OCI-LY1 (cell line): ENCODE data around the gene PNMA8C.

Experiments used
- H2AFZ ChIP-seq: fragments of 200-600 bp; sonication (generic), shearing (Covaris generic); 2 replicates; pipeline ENCODE4 v1.6.0; 2014; ENCODE audit warnings: antibody characterized with exemption, mild to moderate bottlenecking, low read length
- H3F3A ChIP-seq: fragments of 200-600 bp; sonication (generic), shearing (Covaris generic); 2 replicates; pipeline ENCODE4 v1.6.0; 2014; ENCODE audit warnings: mild to moderate bottlenecking, antibody characterized with exemption, low read length, moderate library complexity; ENCODE audit not compliant: insufficient read depth
- H3K27ac ChIP-seq: fragments of 200-600 bp; sonication (generic); 2 replicates; pipeline ENCODE4 v1.5.1; 2014; ENCODE audit warnings: low read length, mixed run types, mild to moderate bottlenecking, low read depth; ENCODE audit not compliant: poor library complexity, severe bottlenecking
- H3K27me3 ChIP-seq: fragments of 200-600 bp; sonication (generic); 2 replicates; pipeline ENCODE4 v1.6.0; 2014; ENCODE audit warnings: antibody characterized with exemption, mild to moderate bottlenecking, low read length, moderate library complexity; ENCODE audit not compliant: insufficient read depth
- H3K36me3 ChIP-seq: fragments of 200-600 bp; sonication (generic); 2 replicates; pipeline ENCODE4 v1.6.1; 2014; ENCODE audit warnings: mild to moderate bottlenecking, antibody characterized with exemption, low read length, moderate library complexity, mixed read lengths; ENCODE audit not compliant: insufficient read depth
- H3K4me1 ChIP-seq: fragments of 200-600 bp; sonication (generic); 2 replicates; pipeline ENCODE4 v1.5.1; 2014; ENCODE audit warnings: mild to moderate bottlenecking, low read length, moderate library complexity; ENCODE audit not compliant: insufficient read depth, severe bottlenecking
- H3K4me2 ChIP-seq: fragments of 200-600 bp; sonication (generic), shearing (Covaris generic); 2 replicates; pipeline ENCODE4 v1.6.1; 2014; ENCODE audit warnings: low read length
- H3K4me3 ChIP-seq: fragments of 200-600 bp; sonication (generic); 2 replicates; pipeline ENCODE4 v1.5.1; 2014; ENCODE audit warnings: low read length, low read depth, mild to moderate bottlenecking, mixed read lengths; ENCODE audit not compliant: poor library complexity, severe bottlenecking
- H3K79me2 ChIP-seq: fragments of 200-600 bp; shearing (Covaris generic); 2 replicates; pipeline ENCODE4 v1.6.1; 2016; ENCODE audit warnings: mixed run types, low read length, mixed read lengths; ENCODE audit not compliant: insufficient read depth
- H3K9ac ChIP-seq: fragments of 200-600 bp; sonication (generic), shearing (Covaris generic); 2 replicates; pipeline ENCODE4 v1.6.1; 2014; ENCODE audit warnings: mild to moderate bottlenecking, low read length, mixed read lengths
- H3K9me2 ChIP-seq: fragments of 200-600 bp; sonication (generic), shearing (Covaris generic); 2 replicates; pipeline ENCODE4 v1.6.1; 2014; ENCODE audit warnings: low read depth, mild to moderate bottlenecking, low read length, mixed read lengths
- H3K9me3 ChIP-seq: fragments of 200-600 bp; shearing (Covaris generic); 2 replicates; pipeline ENCODE4 v1.6.1; 2014; ENCODE audit warnings: low read length, mixed read lengths
- H4K20me1 ChIP-seq: fragments of 200-600 bp; sonication (generic), shearing (Covaris generic); 2 replicates; pipeline ENCODE4 v1.6.0; 2016; ENCODE audit warnings: mild to moderate bottlenecking, low read length; ENCODE audit not compliant: insufficient read depth
- CTCF ChIP-seq: fragments of 200-600 bp; sonication (generic), shearing (Covaris generic); IDR thresholded peaks from 2 replicates; pipeline ENCODE4 v1.5.1; 2017; ENCODE audit warnings: mild to moderate bottlenecking, antibody characterized with exemption, low read length, moderate library complexity, mixed read lengths
- EZH2 ChIP-seq: fragments of 200-600 bp; sonication (generic), shearing (Covaris generic); IDR thresholded peaks from 2 replicates; pipeline ENCODE4 v1.8.0; 2017; ENCODE audit warnings: borderline replicate concordance, mixed run types, mild to moderate bottlenecking, antibody characterized with exemption, low read length, moderate library complexity, mixed read lengths

The PNMA8C gene

GRCh38 chr19:46392252-46392801 lies 36.4 kb downstream of the PNMA8C start:
- Histone ChIP-seq H3K79me2 (no peaks in the 10 kb centered on the region), H3K9me3 (no peaks in the 10 kb centered on the region), H3K27ac (no peak overlapping the region), H4K20me1 (no peaks in the 10 kb centered on the region), H3K36me3 (peaks cover 56% of the 10 kb centered on the region), H3F3A (no peaks in the 10 kb centered on the region), H2AFZ (no peak overlapping the region), H3K9me2 (no peaks in the 10 kb centered on the region), H3K4me3 (no peak overlapping the region), H3K4me2 (no peak overlapping the region), H3K4me1 (no peaks in the 10 kb centered on the region), H3K27me3 (no peaks in the 10 kb centered on the region), H3K9ac (no peak overlapping the region)
- TF ChIP-seq CTCF (no peak), EZH2 (no peak)

- no peaks in the 10 kb centered on the region for H3K4me1 ChIP-seq
- H4K20me1 ChIP-seq: no peaks in the 10 kb centered on the region
- H3K36me3 ChIP-seq: peaks cover 63% of the 10 kb centered on the region
- no peak overlapping the region for H3K9ac ChIP-seq
- TF ChIP-seq CTCF (no peak), EZH2 (no peak)
- no peak overlapping the region for H3K27ac ChIP-seq
- H3F3A ChIP-seq: no peaks in the 10 kb centered on the region
- no peaks in the 10 kb centered on the region for H3K9me3 ChIP-seq
- H3K27me3 ChIP-seq: no peaks in the 10 kb centered on the region
- no peak overlapping the region for H3K4me2 ChIP-seq
- H3K4me3 ChIP-seq: no peak overlapping the region
- H2AFZ ChIP-seq: no peak overlapping the region
- H3K9me2 ChIP-seq: no peaks in the 10 kb centered on the region
- H3K79me2 ChIP-seq: no peaks in the 10 kb centered on the region
Measured at GRCh38 chr19:46391296-46392251, 37.2 kb downstream of the PNMA8C start.

GRCh38 chr19:46390866-46391265 lies 37.9 kb downstream of the PNMA8C start:
- H2AFZ ChIP-seq: no peak overlapping the region
- no peak overlapping the region for H3K4me3 ChIP-seq
- no peaks in the 10 kb centered on the region for H4K20me1 ChIP-seq
- no peak overlapping the region for H3K9ac ChIP-seq
- H3K9me3 ChIP-seq: no peaks in the 10 kb centered on the region
- H3K4me2 ChIP-seq: no peak overlapping the region
- TF ChIP-seq CTCF: no peak
- TF ChIP-seq EZH2: no peak
- H3F3A ChIP-seq: no peaks in the 10 kb centered on the region
- H3K36me3 ChIP-seq: peaks cover 68% of the 10 kb centered on the region
- no peaks in the 10 kb centered on the region for H3K9me2 ChIP-seq
- no peaks in the 10 kb centered on the region for H3K4me1 ChIP-seq
- no peak overlapping the region for H3K27ac ChIP-seq
- no peaks in the 10 kb centered on the region for H3K79me2 ChIP-seq
- H3K27me3 ChIP-seq: no peaks in the 10 kb centered on the region
